Activated CD8-positive, alpha-beta memory T cell treated with anti-CD3 and anti-CD28 coated beads for 48 hours (primary cell): Measurements from ENCODE around the gene RIMBP3C.
A peak's percentile ranks its signal among the peaks of the same experiment; 100 is the strongest.
"Not testable (repeated sequence)": the region's sequence is repeated elsewhere in the genome, so short reads cannot be mapped to it uniquely, and the experiment has no call there.

ENCODE experiments used
- DNase-seq, 3 experiments: peaks; one replicate each; pipeline ENCODE4 v3.0.0-alpha.2; 2020; ENCODE audit warnings: low read depth in 2 of 3, low spot score in 2 of 3

The RIMBP3C gene, protein sequence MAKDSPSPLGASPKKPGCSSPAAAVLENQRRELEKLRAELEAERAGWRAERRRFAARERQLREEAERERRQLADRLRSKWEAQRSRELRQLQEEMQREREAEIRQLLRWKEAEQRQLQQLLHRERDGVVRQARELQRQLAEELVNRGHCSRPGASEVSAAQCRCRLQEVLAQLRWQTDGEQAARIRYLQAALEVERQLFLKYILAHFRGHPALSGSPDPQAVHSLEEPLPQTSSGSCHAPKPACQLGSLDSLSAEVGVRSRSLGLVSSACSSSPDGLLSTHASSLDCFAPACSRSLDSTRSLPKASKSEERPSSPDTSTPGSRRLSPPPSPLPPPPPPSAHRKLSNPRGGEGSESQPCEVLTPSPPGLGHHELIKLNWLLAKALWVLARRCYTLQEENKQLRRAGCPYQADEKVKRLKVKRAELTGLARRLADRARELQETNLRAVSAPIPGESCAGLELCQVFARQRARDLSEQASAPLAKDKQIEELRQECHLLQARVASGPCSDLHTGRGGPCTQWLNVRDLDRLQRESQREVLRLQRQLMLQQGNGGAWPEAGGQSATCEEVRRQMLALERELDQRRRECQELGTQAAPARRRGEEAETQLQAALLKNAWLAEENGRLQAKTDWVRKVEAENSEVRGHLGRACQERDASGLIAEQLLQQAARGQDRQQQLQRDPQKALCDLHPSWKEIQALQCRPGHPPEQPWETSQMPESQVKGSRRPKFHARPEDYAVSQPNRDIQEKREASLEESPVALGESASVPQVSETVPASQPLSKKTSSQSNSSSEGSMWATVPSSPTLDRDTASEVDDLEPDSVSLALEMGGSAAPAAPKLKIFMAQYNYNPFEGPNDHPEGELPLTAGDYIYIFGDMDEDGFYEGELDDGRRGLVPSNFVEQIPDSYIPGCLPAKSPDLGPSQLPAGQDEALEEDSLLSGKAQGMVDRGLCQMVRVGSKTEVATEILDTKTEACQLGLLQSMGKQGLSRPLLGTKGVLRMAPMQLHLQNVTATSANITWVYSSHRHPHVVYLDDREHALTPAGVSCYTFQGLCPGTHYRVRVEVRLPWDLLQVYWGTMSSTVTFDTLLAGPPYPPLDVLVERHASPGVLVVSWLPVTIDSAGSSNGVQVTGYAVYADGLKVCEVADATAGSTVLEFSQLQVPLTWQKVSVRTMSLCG (N-terminal part only)

DNA sequence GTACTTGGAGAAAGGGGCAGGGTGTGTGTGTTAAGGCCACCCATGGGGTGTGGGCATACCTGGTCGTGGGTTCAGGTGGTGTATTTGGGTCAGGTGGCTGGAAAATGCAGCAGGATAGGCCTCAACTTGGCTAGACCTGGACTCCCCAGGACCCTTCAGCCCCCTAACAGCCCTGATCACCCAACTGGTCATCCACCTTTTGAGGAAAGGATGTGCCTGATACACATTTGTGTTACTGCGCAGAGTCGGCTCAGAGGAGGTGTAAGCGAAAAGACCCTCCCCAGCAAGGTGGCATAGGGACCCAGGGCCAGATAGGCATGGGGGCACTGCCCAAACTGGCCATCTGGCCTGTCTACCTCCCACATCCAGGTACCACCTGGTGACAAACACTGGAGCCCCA is at the start of gene RIMBP3C:
Gene RIMBP3C (minus strand): TSS at position 101 of the 400 bp plus-strand sequence. CDS start 485 bp downstream, outside the sequence.
- not testable (repeated sequence) for DNase-seq

DNA sequence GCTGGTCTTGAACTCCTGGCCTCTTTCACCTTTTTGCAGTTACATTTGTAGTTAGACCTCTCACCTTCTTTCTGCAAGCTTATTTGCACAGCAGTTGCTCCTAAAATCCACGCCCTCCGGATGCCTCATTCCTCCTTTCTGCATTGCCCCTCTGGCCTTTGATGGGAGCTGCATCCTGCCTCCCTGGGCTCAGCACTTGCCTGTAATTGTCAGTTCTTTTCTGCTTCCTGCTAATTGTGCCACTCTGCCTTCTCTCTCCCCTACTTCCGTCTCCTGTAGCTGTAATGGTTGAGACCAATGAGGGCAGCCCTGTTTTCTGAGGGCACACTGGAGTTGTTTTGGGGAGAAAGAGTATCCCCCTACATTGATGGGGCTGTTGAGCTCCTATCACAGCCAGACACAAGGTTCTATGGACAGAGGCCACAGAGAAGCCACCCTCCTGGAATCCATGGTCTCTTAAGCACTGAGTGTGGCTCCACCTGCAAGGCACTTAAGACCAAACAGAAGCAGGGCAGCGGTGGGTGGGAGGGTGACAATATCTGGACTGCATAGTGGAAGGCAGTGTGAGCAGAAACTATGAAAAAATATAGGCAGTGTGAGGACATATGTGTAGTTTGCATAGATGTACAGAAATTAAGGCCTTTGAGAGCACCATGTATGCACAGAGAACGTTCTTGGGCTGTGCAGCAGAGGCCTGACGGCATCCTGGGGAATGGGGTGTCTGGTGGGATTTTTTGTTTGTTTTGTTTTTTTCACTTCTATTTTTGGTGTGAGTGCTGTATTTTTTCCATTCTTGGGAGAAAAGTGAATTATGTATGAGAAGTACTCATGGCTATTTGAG is 48.0 kb upstream of the RIMBP3C start:
- DNase-seq: no peak

DNA sequence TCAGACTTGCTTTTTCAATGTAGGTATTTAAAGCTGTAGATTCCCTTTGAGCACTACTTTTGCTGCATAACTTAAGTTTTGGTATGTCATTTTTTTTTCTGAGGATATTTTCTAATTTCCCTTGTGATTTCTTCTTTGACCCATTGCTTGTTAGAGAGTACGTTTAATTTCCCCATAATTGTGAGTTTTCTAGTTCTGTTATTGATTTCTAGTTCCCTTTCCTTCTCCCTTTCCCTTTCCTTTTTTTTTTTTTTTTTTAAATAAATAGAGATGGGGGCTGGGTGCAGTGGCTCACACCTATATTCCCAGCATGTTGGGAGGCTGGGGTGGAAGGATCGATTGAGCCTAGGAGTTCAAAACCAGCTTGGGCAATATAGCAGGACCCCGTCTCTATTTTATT is 47.0 kb upstream of the RIMBP3C start:
- DNase-seq: no peak

DNA sequence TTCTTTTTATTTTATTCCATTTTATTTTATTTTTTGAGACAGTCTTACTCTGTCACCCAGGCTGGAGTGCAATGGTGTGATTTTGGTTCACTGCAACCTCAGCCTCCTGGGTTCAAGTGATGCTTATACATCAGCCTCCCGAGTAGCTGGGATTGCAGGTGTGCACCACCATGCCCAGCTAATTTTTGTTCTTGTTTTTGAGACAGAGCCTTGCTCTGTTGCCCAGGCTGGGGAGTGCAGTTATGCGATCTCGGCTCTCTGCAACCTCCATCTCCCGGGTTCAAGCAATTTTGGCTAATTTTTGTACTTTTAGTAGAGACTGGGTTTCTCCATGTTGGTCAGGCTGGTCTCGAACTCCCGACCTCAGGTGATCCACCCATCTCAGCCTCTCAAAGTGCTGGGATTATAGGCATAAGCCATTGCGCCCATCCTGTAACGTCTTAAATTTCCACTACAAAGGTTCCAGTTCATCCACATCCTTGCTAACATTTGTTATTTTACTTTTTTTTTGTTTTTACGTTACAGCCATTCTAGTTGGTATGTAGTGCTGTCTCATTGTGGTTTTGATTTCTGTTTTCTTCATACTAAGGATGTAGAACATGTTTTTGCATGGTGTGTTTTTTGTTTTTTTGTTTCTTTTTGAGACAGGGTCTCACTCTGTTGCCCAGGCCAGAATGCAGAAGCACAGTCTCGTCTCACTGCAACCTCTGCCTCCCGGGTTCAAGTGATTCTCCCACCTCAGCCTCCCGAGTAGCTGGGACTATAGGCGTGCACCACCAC is 45.3 kb upstream of the RIMBP3C start:
- not testable (repeated sequence) for DNase-seq

DNA sequence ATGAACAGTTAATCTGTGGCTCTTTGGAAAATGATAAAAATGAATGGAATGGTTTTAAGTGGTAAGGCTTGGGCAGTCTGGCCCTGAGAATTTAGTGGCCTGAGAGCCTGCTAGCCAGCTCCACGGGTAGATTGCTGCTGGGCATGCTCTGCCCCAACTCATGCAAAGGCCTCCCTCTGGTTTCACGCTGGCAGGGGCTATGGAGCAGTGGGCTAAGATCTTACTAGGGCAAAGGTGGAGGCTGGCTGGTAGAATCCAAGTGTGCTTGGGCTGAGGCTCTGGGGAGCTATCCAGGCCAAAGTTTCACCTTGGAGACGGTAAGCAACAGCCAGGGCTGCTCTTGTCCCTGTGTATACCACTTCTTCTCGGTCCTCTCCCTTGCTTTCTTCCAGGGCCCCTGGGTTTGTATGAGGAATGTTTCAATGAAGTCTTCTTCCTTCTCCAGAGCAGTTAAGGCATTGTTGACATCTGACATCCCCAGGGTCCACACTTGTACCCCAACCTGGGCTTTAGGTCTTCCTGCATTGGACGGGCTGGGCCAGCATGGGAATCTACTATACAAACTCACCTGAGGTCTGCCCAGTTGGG is 43.7 kb upstream of the RIMBP3C start:
- no peak for DNase-seq

DNA sequence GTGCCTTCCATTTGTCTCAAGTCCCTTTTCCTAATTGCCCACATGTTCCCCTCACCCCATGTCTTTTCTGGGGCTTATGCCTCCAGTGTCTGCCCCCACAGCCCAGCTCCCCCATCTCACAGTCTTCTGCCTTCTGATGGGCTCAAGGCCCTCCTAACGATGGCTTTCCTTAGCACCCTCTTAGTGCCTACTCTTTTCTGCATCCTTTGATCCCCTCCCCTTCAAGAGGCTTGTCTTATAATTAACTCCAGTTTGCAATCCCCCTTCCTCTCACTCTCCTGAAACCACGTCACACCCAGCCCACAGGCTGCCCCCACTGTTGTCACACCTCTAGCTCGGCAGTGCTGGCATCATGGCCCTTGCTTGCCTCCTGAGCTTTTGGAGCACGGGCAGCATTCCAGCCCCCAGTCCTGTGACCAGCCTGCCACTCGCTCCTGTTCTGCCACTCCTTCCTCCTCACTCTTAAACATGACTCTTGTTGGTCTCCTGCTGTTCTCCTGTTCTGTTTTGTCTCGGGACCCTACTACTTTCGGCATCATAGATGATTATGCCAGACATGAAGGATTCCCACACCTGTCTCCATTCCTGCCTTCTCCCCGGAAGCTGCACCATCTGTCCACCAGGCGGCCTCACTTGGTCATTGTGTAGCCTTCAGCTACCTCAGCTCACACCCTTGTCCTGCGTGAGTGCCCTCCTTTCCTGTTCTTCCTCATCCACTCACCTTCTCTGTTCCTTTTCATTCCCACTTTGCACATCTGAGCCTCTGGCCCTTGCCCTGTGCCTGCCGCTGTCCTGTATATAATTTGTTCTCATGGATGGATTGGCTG is 42.4 kb upstream of the RIMBP3C start:
- DNase-seq: no peak

DNA sequence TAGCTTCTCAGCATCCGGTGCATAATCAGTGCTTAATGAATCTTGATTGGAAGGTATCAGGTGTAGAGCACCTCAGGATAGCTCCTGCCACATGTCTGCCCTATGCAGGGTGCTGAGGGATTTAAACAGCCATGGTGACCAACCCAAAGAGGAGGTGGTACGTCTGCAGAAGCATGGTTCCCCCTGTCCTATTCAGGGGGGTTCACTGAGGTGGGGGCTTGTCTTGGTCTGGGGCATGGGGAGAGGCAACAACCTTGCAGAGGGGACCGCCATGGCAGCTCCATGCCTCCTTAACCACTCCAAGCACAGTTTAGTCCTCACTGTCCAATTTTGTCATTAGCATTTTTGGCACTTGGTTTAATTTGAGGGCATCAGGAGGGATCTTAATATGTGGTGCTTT is 41.2 kb upstream of the RIMBP3C start:
- no peak for DNase-seq

DNA sequence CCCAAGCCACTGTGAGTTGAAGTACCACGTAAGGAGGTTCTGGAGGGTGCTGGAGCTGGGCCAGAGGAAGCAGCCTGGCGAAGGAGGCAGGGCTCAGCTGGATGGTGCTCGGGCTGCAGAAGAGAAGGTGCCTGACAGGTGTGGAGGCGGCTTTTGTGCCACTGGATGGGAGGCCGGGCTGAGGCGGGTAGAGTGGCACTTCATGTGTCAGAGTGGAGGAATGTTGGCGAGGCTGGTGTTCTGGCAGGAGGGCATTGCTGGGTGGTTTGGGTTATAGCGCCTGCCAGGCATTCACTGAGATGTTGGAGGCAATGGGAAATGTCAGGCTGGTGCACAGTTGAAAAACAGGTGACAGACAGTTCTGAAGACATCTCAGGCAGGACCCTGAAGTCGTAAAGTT is 40.4 kb upstream of the RIMBP3C start:
- DNase-seq: no peak

DNA sequence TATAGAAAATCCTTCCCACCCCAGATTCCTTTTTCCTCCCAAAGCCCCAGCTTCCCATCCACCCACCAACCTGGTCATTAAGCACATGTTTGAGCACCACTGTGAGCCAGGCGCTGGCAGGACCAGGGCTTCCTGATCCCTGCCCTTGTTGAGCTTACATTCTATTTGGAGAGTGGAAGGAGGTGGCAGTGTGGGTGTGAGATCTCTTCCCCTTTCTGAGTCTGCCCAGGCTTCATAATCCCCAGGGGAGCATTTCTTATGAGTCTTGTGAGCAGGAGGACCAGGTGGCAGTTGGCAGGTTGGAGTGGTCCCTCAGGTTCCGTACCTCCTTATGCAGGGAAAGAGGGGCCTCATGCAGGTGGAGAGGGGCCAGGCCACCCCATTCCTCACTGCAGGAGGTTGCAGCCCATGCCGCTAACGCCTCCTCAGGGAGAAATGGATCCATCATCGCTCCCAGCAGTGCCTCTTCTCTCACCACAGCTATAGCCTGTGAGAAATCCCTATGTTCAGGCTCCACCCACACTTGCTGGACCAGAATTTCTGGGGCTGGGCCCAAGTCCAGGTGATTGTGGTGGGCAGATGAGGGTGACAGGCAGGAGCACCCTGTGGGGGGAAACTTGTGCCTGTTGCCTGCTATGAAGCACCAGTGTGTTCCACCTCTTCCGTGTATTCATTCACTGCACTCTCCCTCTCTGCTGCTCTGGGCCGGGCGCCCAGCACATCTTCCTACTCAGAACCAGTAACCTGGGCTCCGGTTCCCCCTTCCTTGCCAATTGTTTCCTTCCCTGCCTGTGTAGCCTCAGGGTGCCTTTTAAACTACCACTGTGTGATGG is 39.8 kb upstream of the RIMBP3C start:
- no peak for DNase-seq

DNA sequence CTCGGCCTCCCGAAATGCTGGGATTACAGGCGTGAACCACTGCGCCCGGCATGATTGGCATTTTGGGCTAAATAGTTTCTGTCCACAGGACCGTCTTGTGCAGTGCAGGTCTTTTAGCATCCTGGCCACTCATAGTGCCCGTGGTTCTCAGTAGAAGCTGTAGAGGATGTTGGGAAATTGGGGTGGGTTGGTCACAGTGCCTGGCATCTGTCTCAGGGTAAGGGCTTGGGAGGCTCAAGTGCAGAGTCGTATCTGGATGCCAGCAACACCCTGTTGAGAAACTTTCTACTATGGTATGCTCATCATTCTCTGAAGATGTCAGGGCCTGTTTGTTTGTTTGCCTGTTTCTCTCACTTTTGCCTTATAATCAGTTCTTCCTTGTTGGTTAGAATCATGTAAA is 38.1 kb upstream of the RIMBP3C start:
- no peak for DNase-seq

DNA sequence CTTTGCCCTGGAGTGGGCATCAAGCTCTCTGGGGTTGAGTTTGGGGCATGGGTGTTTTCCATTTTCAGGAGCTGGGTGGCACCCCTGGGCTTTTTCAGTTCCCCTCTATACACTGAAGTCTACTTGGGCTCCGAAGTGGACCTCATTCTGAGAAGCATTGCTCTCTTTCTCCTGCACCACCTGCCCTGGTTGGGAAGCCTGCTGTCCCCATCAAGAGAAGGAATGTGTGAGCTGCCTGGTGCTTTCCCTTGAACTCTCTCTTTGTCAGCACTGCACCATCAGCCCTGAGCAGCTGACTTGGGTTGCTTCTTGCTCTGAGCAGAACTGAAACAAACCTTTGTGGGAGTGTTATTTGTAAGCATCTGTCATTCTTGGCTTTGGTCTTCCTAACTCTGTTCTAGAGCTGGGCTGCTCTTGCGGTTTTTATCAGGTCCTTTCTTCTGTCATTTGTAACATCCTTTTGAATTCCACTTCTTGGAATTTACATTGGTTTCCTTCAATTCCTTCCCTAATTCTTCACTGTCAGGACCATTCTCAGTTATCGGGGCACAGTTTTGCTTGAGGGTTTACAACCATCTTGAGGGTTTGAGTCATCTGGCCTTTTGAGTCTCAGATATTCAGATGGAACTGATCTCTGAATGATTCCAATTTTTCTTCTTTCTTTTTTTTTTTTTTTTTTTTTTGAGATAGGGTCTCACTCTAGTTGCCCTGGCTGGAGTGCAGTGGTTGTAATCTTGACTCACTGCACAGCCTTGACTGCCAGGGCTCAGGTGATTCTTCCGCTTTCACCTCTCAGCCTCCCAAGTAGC is 36.7 kb upstream of the RIMBP3C start:
- DNase-seq: peak in 2 of 3 experiments; percentile 15

DNA sequence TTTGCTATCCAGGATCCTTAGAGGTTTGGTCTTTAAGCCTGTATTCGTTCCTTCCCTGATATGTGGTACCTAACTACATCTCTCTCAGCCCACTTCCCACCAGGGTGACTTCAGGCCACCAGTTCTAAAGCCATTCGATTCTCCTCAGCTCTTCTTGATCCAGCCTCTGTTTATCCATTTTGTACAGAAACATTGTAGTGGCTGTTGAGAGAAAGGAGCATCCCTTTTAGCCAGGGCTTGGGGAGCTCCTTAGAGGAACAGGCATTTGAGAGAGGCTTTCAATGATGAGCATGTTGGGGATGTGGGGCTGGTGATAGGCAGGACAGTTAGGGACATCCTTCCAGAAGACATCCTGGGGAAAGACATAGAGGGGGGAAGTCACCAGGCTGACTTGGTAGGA is 34.1 kb upstream of the RIMBP3C start:
- no peak for DNase-seq

DNA sequence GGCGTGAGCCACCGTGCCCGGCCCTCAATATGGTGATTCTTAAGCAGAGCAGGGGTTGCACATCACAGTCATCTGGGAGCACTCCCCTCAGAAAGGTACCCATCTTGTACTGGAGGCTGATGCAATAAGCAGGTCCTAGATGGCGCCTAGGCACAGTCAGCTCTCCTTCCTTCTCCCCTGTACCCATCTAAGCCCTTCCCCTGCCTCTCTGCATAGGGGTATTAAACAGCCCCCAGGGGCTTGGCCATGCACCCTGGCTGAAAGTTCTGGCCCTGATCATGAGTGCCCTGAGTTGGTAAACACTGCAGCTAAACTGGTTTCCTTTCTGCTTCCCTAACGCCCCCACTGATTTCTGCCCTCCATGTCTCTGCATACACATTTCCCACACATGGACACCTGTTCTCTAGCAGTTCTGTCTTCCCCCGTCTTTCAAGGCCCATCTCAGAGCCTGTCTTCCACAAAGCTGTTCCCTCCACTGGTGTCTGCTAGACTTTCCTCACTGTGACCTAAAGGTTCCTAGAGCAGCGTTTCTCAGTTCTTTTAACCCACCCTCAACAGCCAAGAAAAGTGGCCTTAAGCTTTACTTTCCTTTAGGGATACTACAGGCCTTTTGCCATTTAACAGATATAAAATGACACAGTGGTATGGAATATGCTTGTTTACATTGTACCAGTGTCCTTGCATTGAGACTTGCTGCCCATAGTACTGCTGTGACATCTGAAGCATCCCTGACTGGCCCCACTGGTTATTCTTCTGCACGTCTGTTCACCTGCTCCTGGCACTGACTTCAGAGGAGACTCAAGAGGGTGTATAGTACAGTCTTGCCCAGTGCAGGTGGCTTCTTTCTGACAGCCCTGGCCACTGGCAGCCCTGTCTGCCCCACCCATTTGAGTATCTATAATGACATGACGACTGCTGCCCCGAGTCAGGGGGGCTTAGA is 31.8 kb upstream of the RIMBP3C start:
- no peak for DNase-seq

DNA sequence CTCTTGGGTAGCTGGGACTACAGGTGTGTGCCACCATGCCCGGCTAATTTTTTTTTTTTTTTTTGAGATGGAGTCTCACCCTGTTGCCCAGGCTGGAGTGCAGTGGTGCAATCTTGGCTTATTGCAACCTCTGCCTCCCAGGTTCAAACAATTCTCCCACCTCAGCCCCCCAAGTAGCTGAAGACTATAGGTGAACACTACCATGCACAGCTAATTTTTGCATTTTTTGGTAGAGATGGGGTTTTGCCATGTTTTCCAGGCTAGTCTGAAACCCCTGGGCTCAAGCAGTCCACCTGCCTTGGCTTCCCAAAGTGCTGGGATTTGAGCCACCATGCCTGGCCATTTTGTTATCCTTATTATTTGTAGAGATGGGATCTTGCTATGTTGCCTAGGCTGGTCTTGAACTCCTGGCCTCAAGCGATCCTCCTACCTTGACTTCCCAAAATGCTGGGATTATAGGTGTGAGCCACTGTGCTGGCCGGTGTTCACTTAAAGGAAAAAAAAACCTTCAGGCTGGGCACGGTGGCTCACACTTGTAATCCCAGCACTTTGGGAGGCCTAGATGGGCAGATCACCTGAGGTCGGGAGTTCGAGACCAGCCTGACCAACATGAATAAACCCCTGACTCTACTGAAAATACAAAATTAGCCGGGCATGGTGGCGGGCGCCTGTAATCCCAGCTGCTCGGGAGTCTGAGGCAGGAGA is 29.9 kb upstream of the RIMBP3C start:
- DNase-seq: not testable (repeated sequence)

DNA sequence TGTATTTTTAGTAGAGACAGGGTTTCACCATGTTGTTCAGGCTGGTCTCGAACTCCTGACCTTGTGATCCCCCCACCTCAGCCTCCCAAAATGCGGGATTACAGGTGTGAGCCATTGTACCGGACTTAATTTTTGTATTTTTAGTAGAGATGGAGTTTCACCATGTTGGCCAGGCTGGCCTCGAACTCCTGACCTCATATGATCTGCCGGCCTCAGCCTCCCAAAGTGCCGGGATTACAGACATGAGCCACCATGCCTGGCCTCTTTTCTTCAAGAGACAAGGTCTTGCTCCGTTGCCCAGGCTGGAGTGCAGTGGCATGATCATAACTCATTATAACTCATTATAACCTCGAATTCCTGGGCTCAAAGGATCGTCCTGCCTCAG is 29.4 kb upstream of the RIMBP3C start:
- not testable (repeated sequence) for DNase-seq
